ENCODE data around the gene MOB3A. TPM values are rescaled to one million over a fixed set of nuclear protein-coding genes. Genes with fewer than 3 reads are reported as not detected.
"Not testable (repeated sequence)": the region's sequence is repeated elsewhere in the genome, so short reads cannot be mapped to it uniquely, and the experiment has no call there.

The MOB3A gene
- total RNA-seq, 2 experiments from 2014 or later, result 117 to 122 TPM

DNA sequence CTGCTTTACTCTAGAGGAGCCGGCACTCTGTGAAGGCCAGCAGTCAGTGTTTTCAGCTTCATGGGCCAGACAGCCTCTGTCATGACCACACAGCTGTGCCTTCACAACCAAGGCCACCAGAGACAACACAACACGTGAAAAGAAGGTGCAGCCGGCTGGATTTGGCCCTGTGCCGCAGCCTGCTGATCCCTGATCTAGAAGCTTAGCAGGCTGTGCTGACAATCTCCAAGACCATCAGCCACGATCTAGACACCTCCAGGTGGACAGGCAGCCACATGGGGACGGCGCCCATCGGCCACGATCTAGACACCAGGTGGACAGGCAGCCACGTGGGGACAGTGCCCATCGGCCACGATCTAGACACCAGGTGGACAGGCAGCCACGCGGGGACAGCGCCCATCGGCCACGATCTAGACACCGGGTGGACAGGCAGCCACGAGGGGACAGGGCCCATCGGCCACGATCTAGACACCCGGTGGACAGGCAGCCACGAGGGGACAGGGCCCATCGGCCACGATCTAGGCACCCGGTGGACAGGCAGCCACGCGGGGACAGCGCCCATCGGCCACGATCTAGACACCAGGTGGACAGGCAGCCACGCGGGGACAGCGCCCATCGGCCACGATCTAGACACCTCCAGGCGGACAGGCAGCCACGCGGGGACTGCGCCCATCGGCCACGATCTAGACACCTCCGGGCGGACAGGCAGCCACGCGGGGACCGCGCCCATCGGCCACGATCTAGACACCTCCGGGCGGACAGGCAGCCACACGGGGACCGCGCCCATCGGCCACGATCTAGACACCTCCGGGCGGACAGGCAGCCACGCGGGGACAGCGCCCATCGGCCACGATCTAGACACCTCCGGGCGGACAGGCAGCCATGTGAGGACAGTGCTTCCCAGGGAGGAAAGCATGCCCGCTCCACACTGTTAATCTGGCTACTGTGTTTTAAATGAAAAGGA lies 35.2 kb upstream of the MOB3A start:
- H3K27me3 Mint-ChIP-seq; H3K27ac Mint-ChIP-seq; DNase-seq; H3K4me1 Mint-ChIP-seq (ENCODE audit: low read depth); H3K9me3 Mint-ChIP-seq; intact Hi-C loops (cut with micrococcal nuclease); CTCF ChIA-PET; H3K4me3 Mint-ChIP-seq; POLR2A ChIA-PET; H3K36me3 Mint-ChIP-seq: not testable (repeated sequence)

DNA sequence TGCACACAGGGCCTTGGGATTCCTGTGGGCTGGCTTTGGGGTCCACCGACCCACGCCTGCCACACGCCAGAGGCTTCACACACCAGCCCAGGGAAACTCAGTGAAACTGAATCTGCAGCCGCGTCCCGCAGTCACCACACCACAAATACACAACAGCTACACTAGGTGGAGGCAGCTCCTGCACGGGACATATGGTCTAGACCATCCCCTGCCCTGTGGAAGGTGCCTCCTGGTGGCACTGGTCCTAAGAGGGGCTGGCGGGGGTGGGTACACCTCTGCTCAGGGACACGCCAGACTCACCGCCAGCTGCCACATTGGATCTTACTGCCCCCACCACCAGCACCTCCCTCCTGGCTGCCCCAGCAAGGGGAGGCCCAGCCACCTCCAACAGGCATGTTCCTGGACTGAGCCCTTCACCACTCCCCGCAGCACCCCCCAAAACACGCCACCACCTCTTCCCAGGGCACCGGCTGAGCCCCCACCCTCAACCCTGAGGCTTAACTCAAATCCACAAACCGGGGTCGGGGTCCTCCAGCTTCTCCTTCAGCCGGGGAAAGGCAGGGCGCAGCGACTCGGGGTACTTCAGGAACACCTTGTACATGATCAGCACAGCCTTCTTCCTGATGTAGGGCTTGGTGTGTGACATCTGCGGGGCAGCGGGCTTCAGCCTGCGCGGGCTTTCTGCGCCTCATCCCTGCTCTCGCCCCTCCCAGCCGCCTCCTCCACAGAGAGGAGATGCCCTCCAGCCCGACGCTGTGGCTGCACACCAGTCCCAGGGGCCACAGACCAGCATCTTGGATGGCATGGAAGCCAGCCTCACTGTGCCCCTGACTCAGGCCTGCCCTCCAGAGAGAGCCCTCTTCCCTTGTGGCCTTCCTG lies 34.0 kb upstream of the MOB3A start:
- no peak for DNase-seq
- CTCF ChIA-PET, result no interaction called here
- Mint-ChIP-seq H3K27me3 (no peaks in the 10 kb centered on the region), H3K4me1 (ENCODE audit: low read depth) (no peaks in the 10 kb centered on the region), H3K4me3 (no peak overlapping the region), H3K27ac (no peak overlapping the region), H3K36me3 (peaks cover 10% of the 10 kb centered on the region), H3K9me3 (no peaks in the 10 kb centered on the region)
- intact Hi-C loops (cut with micrococcal nuclease), result no loop called here
- POLR2A ChIA-PET, result no interaction called here

DNA sequence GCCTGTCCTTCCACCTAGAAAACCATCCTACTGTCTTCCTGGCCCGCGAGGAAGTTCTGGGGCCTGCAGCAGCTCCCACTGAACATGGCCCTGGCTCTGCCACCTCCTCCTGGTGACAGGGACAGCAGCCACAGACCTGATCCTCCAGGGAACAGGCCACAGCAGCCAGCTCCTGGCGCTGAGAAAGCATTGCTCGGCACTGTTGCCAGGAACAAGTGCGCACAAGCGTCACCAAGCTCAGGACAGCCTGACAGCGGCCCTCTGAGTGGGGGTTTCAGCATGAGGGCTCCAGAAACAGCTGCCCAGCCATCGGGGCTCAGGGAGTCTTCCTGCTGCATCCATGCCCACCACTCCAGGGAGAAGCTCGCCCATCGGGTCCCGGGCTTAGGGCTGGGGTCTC lies 33.4 kb upstream of the MOB3A start:
- Mint-ChIP-seq H3K27me3 (no peaks in the 10 kb centered on the region), H3K27ac (no peak overlapping the region), H3K4me3 (no peak overlapping the region), H3K4me1 (ENCODE audit: low read depth) (no peaks in the 10 kb centered on the region), H3K36me3 (peaks cover 11% of the 10 kb centered on the region), H3K9me3 (no peaks in the 10 kb centered on the region)
- POLR2A ChIA-PET, result no interaction called here
- intact Hi-C loops (cut with micrococcal nuclease), result no loop called here
- CTCF ChIA-PET, result no interaction called here
- no peak for DNase-seq

DNA sequence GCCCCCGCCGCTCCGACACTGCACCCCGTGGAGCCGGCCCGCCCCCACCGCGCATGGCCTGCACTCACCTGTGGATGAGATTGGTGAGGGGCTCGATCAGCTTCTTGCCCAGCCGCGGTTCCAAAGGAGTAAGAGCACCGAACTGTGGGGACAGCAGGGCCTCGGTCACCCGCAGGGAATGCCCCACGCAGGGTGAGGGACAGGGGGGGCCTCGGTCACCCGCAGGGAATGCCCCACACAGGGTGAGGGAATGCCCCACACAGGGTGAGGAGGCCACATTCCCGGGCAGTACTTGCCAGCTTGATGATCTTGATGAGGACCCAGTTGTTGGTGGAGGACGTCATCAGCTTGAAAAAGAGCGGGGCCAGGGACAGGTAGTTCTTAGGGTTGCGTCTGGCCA lies 32.9 kb upstream of the MOB3A start:
- no peak overlapping the region for H3K4me3 Mint-ChIP-seq
- peaks cover 15% of the 10 kb centered on the region for H3K36me3 Mint-ChIP-seq
- no peaks in the 10 kb centered on the region for H3K4me1 Mint-ChIP-seq (ENCODE audit: low read depth)
- no peak for DNase-seq
- CTCF ChIA-PET, result no interaction called here
- H3K27ac Mint-ChIP-seq, result no peak overlapping the region
- no peaks in the 10 kb centered on the region for H3K27me3 Mint-ChIP-seq
- no peaks in the 10 kb centered on the region for H3K9me3 Mint-ChIP-seq
- POLR2A ChIA-PET, result no interaction called here
- intact Hi-C loops (cut with micrococcal nuclease), result no loop called here

DNA sequence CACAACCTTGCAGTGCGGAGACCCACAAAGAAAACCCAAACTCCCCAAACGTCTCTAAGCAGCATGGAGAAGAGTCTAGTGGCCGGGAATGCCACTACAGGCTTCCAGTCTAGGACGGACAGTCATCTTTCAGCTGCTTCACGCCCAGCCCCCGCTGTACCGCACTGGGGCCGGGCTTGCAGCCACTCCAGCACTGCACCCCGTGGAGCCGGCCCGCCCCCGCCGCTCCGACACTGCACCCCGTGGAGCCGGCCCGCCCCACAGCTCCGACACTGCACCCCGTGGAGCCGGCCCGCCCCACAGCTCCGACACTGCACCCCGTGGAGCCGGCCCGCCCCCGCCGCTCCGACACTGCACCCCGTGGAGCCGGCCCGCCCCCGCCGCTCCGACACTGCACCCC lies 32.1 kb upstream of the MOB3A start:
- H3K4me3 Mint-ChIP-seq; H3K4me1 Mint-ChIP-seq (ENCODE audit: low read depth); POLR2A ChIA-PET; intact Hi-C loops (cut with micrococcal nuclease); H3K27ac Mint-ChIP-seq; DNase-seq; H3K27me3 Mint-ChIP-seq; CTCF ChIA-PET; H3K9me3 Mint-ChIP-seq: not testable (repeated sequence)
- peaks cover 15% of the 10 kb centered on the region for H3K36me3 Mint-ChIP-seq

DNA sequence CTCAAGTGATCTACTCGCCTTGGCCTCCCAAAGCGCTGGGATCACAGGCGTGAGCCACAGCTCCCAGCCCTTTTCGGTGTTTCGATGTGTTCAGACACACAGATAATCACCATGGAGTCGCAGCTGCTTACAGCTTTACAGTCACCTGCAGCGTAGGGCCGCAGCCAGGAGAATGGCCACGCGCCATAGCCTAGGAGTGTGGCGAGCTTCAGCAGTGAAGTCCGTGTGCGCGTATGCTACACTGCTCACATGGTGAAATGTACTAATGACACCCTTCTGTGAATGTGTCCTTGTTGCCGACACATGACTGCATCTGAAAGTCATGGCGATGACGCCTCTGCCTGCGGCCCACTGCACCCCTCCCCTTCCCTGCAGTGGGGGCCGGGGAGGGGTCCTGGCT lies 31.6 kb upstream of the MOB3A start:
- H3K4me3 Mint-ChIP-seq, result no peak overlapping the region
- no peaks in the 10 kb centered on the region for H3K27me3 Mint-ChIP-seq
- intact Hi-C loops (cut with micrococcal nuclease), result no loop called here
- no peak overlapping the region for H3K27ac Mint-ChIP-seq
- no peak for DNase-seq
- H3K36me3 Mint-ChIP-seq, result peaks cover 15% of the 10 kb centered on the region
- H3K4me1 Mint-ChIP-seq (ENCODE audit: low read depth), result no peaks in the 10 kb centered on the region
- no peaks in the 10 kb centered on the region for H3K9me3 Mint-ChIP-seq
- ChIA-PET CTCF (no interaction called here), POLR2A (no interaction called here)

DNA sequence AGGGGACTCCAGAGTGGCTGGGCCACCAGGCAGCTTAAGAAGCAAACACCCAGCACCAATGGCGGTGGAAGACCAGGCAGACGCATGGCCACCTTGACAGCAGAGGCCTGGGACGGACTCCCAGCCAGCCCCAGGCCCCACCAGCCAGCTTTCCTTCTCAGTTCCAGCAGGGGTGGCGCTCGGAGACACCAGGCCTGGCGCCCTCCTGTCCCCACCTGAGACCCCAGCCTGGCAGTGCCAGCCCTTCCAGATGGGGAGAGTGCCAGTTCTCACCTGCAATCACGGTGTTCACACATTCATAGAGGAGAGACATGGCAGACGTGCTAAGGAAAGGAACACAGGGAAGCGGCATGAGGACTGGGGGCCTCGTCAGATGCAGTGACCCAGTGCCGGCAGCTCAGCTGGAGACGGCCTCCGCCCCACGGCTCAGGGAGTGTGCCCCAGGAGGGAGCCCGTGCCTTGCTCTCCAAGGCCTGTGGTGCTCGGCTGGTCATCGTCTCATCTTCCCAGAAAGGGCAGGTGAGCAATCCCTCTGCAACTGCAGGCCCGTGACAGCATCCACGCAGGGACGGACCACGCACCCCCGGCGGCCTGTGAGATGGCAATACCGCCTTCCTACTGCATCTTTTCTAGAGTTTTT lies 30.9 kb upstream of the MOB3A start:
- Mint-ChIP-seq H3K27ac (no peak overlapping the region), H3K9me3 (no peaks in the 10 kb centered on the region), H3K4me3 (no peak overlapping the region), H3K36me3 (peaks cover 14% of the 10 kb centered on the region), H3K27me3 (no peaks in the 10 kb centered on the region), H3K4me1 (ENCODE audit: low read depth) (no peaks in the 10 kb centered on the region)
- CTCF ChIA-PET, result no interaction called here
- POLR2A ChIA-PET, result no interaction called here
- intact Hi-C loops (cut with micrococcal nuclease), result no loop called here
- DNase-seq, result no peak

DNA sequence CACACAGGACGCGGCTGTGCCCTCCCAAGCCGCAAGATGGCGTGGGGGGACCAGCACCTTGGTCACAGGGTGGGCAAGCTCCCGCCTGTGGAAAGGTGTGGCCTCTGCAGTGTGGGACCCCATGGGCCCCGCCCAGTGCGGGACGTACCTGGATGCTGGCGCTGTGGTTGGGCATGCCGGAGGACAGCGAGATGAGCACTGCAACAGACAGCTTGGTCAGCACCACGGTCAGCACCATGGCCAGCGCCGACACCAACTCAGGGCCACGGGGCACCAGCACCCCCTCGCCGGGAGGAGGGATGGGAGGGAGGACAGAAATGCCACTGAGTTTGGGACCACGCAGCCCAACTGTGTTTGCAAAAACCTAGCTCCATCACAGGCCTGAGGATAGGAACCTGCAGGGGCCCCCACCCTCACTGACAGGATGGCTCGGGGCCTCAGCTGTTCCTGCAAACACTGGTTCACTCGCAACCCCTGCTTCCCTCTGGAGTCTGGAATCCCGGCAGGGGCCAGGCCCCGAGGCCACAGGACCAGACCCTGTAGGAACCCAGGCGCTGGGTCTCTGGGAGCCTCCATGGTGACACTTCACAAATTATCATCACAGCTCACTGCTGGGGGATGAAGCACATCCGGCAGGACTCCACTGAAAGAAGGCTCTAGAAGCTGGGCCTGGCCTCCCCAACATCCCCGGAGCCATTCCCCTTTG lies 27.7 kb upstream of the MOB3A start:
- ChIA-PET CTCF (interaction anchor here (0.6 kb wide), 1 partner anchor 53 kb away, joined by 3 read pairs; no protein-coding TSS in a partner anchor), POLR2A (interaction anchor here (0.7 kb wide), 1 partner anchor 36 kb away, joined by 3 read pairs; no protein-coding TSS in a partner anchor)
- Mint-ChIP-seq H3K4me3 (no peak overlapping the region), H3K9me3 (no peaks in the 10 kb centered on the region), H3K4me1 (ENCODE audit: low read depth) (no peaks in the 10 kb centered on the region), H3K27me3 (no peaks in the 10 kb centered on the region), H3K36me3 (peaks cover 26% of the 10 kb centered on the region), H3K27ac (no peak overlapping the region)
- intact Hi-C loops (cut with micrococcal nuclease), result no loop called here
- peak; percentile 23 for DNase-seq

DNA sequence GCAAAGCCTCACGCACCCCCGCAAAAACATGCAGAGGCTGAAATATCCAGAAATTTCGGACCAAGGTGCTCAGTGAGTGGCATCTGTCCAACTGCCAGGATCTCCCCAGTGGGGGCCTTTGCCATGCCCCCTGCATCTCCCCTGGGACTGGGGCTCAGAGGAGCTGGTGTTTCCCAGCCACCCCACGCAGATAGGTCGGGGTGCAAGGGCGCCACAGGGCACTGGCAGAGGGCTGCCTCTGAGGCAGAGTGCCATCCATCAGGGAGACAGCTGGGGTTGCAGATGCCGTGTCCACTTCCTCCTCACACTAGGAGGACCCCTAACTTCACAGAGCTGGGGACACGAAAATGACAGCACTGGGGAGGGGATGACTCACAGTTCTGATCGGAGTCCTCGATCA lies 26.9 kb upstream of the MOB3A start:
- Mint-ChIP-seq H3K27me3 (no peaks in the 10 kb centered on the region), H3K9me3 (no peaks in the 10 kb centered on the region), H3K4me1 (ENCODE audit: low read depth) (no peaks in the 10 kb centered on the region), H3K27ac (no peak overlapping the region), H3K36me3 (peaks cover 28% of the 10 kb centered on the region), H3K4me3 (no peak overlapping the region)
- ChIA-PET CTCF (no interaction called here), POLR2A (no interaction called here)
- intact Hi-C loops (cut with micrococcal nuclease), result no loop called here
- no peak for DNase-seq

DNA sequence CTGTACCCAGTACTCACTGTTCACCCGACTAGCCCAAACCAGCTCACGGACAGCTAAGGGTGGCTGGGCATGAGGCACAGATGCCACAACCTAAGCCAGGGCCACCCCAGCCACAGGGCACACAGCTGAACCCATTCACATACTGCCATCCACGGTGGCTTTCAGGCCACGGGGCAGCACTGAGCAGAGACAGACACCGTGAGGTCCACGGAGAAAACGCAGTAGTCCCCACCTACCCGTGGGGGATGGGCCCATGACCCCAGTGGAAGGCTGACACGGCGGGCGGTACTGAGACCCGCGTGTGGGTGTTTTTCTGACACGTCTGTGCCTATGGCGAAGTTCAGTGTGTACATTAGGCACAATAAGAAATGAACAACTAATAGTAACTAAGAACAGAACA lies 26.1 kb upstream of the MOB3A start:
- Mint-ChIP-seq H3K4me3 (no peak overlapping the region), H3K4me1 (ENCODE audit: low read depth) (no peaks in the 10 kb centered on the region), H3K9me3 (no peaks in the 10 kb centered on the region), H3K36me3 (peaks cover 30% of the 10 kb centered on the region), H3K27me3 (no peaks in the 10 kb centered on the region), H3K27ac (no peak overlapping the region)
- ChIA-PET CTCF (no interaction called here), POLR2A (no interaction called here)
- intact Hi-C loops (cut with micrococcal nuclease), result no loop called here
- DNase-seq, result no peak

DNA sequence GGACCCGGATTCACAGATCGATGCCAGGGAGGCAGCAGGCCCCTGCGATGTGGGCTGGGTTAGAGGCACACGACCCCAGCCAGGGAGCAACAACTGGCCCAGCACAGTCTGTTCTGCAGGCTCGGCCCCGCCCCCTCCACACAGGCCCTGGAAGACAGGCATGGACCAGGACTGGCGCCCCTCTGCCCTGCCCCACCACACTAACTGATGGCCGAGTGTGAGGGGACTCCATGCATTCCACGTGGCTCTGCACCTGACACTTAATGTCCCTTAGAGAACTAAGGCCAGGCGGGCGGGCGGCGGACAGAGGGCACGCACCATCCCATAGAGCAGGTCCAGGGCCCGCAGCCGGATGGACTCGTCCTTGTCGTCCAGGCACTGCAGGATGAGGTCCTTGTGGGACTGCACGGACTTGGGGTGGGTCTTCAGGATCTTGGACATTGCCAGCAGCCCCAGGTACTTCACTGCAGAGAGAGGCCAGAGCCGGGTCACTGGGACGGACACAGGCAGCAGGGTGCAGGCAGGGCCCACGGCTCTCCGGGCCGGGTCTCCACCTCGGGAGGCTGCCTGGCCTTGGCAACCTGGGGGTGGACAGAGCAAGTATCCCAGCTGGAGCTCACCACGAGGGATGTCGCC lies 25.4 kb upstream of the MOB3A start:
- no peaks in the 10 kb centered on the region for H3K4me1 Mint-ChIP-seq (ENCODE audit: low read depth)
- ChIA-PET POLR2A (no interaction called here), CTCF (no interaction called here)
- H3K27ac Mint-ChIP-seq, result no peak overlapping the region
- H3K27me3 Mint-ChIP-seq, result no peaks in the 10 kb centered on the region
- no peak for DNase-seq
- H3K9me3 Mint-ChIP-seq, result no peaks in the 10 kb centered on the region
- peaks cover 30% of the 10 kb centered on the region for H3K36me3 Mint-ChIP-seq
- intact Hi-C loops (cut with micrococcal nuclease), result no loop called here
- no peak overlapping the region for H3K4me3 Mint-ChIP-seq
